NT2/D1 (cell line): Measurements from ENCODE around the gene ABCD1.
"Not testable (repeated sequence)": the region's sequence is repeated elsewhere in the genome, so short reads cannot be mapped to it uniquely, and the experiment has no call there.

Source experiments
- YY1 ChIP-seq: IDR thresholded peaks from 2 replicates; pipeline ENCODE4 v1.6.1; 2011; ENCODE audit not compliant: insufficient read length, insufficient read depth
- ZNF274 ChIP-seq: IDR thresholded peaks from 2 replicates; pipeline ENCODE4 v1.6.1; 2011; ENCODE audit warnings: mild to moderate bottlenecking, low read depth, low read length

DNA sequence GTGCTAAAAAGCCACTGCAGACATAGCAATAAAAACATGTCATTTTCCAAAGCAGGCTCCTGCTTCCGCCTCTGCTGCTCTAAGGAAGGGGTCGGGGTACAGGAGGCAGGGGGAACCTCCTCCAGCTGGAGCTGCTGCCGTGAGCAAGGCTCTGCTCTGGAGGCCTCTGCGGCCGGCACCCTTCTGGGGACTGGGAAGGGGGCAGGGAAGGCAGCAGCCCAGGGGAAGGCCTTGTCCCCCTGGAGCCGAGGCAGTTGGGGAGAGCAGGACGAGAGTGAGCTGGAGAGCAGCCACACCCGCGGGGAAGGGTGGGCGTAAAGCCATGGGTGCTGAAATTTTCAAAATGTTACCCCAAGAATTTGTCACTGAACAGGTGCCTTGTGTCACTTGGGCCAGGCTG is 28.1 kb upstream of the ABCD1 start:
- TF ChIP-seq YY1, ZNF274: not testable (repeated sequence)
